Lower leg skin (tissue), 3 donors: Measurements from ENCODE around the gene TPBGL.

Experiments used
- CTCF ChIP-seq, 3 donors: fragments of 450-650 bp; IDR thresholded peaks; one replicate each; pipeline ENCODE4 v1.5.1; 2016; ENCODE audit warnings: antibody characterized with exemption in 3 of 3, mild to moderate bottlenecking in 3 of 3, moderate library complexity in 2 of 3
- POLR2A ChIP-seq, 2 donors: fragments of 450-650 bp; IDR thresholded peaks; one replicate each; pipeline ENCODE4 v1.6.1; 2016 to 2017; ENCODE audit warnings: antibody characterized with exemption in 2 of 2, mild to moderate bottlenecking in 1 of 2, moderate library complexity in 1 of 2

- TF ChIP-seq CTCF (IDR thresholded peaks at IDR 0.05) (no peak), POLR2A (IDR thresholded peaks at IDR 0.05) (no peak)
Observed at GRCh38 chr11:75264356-75264755, 23.8 kb downstream of the TPBGL start.
